GM13977 (cell line): ENCODE measurements around the gene GPR107.

Source experiments
- DNase-seq: peaks from one replicate; pipeline ENCODE4 v3.0.0; 2012; ENCODE audit warnings: low spot score
- in situ Hi-C: fragments of 300-500 bp; cut with MboI; formaldehyde crosslinking; loops from one replicate; pipeline ENCODE4 v1.12.0; 2022; ENCODE audit warnings: low sequenced_read_pairs, low pct_unique_long_range_greater_than_20kb, mixed read lengths, inconsistent platforms; ENCODE audit not compliant: unreplicated experiment
- TF ChIP-seq, protein P1 (sequence below): IDR thresholded peaks from 2 replicates; pipeline ENCODE4 v1.5.1; 2012; ENCODE audit warnings: mild to moderate bottlenecking, control low read depth; ENCODE audit not compliant: insufficient read depth; ENCODE audit errors: extremely low read depth, missing control alignments

The GPR107 gene

DNA sequence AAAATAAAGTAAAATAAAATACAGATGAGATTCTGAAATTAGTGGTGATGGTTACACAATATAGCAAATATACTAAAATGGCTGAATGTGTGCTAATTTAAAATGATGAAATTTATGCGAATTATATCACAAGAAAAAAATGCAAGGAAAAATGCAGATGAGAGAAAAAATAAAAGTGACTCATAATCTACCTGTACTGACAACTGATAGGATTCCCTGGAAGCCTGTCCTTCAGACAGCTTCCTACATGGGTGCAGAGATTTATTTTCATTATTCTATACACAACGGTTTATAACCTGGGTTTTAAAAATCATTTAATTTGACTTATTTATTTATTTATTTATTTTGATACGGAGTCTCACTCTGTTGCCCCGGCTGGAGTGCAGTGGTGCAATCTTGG, 112.7 kb downstream of the GPR107 start:
- in situ Hi-C loops: no loop called here
- TF ChIP-seq, protein P1, sequence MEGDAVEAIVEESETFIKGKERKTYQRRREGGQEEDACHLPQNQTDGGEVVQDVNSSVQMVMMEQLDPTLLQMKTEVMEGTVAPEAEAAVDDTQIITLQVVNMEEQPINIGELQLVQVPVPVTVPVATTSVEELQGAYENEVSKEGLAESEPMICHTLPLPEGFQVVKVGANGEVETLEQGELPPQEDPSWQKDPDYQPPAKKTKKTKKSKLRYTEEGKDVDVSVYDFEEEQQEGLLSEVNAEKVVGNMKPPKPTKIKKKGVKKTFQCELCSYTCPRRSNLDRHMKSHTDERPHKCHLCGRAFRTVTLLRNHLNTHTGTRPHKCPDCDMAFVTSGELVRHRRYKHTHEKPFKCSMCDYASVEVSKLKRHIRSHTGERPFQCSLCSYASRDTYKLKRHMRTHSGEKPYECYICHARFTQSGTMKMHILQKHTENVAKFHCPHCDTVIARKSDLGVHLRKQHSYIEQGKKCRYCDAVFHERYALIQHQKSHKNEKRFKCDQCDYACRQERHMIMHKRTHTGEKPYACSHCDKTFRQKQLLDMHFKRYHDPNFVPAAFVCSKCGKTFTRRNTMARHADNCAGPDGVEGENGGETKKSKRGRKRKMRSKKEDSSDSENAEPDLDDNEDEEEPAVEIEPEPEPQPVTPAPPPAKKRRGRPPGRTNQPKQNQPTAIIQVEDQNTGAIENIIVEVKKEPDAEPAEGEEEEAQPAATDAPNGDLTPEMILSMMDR: no peak
- no peak for DNase-seq

DNA sequence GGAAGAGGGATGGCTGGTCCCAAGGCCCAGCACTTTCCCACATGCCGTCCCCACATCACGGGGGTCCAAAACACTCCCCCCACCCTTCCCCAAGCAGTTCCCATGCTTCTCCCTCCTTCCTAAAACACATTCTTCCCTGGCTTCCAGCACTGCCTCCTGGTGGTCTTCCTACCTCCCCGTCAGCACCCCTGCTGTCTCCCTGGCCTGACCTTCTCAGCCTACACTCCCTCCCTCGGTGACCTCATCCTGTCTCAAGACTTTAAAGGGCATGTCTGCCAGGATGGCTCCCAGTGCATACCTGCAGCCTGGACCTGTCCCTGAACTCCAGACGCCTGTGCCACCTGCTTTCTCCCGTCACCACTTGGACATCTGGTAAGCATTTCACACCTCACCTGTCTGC, 114.2 kb downstream of the GPR107 start:
- TF ChIP-seq, protein P1: no peak
- DNase-seq: no peak
- in situ Hi-C loops: no loop called here

DNA sequence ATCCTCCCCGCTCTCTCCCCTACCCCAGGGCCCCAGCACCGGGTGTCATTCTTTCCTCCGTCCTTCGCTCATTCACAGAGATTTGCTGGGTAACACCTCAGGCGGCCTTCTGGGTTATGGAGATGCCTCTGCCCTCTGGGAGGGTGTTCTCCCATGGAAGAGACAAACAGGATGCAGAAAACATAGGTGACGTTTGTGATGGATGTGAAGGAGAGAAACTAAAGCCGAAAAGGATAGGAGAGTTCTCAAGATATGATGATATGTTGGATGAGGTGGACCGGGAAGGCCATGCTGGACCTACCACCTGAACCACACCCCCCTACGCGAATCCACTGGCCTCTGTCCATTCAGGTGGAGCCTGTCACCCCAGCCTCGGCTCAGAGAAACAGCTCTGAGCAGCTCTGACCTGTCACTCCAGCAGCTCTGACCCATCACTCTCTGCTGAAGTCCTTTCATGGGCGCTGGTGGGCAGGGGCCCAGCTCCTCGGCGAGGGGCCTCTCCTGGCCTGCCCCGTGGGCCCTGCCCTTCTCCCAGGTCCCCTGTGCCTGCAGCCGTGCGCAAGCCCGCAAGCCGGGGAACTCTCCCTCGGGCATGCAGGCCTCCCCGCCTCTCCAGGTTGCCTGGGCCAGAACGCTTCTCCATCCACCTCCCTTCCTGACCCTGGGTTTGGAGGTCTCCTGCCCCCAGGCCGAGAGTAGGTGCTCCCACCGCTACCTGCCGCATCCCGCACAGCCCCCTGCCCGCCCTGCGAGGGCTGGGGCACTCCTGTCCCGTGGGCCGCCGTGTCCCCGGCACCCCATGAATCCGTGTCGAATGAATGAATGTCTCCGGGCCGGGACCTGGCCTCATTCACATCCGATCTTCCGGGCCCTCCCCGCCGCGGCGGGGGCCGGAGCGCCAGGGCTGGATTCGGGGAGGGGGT, 117.8 kb downstream of the GPR107 start:
- TF ChIP-seq, protein P1: no peak
- no peak for DNase-seq
- in situ Hi-C loops: no loop called here

DNA sequence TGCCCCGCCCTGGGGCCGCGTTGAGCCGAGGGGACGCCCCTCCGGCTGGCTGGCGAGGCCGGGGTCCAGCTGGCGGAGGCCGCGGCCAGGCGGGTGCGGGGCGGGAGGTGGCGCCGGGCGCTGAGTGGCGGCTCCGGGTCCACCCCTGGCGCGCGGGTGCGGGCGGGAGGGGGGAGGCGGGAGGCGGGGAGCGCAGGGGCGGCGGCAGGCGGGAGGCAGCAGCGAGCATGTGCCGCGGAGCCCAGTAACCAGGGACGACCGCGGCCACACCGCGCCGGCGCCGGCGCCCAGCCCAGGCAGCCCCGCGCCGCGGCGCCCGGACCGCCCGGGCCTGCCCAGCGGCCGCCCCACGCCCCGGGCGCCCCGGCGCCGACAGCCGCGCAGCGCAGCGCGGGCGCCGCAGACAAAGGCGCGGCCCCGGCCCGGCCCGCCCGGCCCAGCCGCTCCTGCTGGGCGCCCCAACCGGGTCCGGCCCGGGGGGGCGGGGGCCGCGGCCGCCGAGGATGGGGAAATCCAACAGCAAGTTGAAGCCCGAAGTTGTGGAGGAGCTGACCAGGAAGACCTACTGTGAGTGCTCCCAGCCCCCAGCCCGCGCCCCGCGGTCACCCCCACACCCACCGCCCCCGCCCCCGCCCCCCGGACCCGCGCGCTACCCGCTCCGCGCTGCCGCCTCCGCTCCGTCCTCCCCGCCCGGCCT, 118.6 kb downstream of the GPR107 start, which contains the start of gene NCS1:
NCS1 (plus strand) TSS at position 244 of the 697 bp plus-strand sequence; CDS start at position 504, 260 bp downstream.
- DNase-seq: peak; percentile 89
- in situ Hi-C loops: no loop called here
- TF ChIP-seq, protein P1: no peak

DNA sequence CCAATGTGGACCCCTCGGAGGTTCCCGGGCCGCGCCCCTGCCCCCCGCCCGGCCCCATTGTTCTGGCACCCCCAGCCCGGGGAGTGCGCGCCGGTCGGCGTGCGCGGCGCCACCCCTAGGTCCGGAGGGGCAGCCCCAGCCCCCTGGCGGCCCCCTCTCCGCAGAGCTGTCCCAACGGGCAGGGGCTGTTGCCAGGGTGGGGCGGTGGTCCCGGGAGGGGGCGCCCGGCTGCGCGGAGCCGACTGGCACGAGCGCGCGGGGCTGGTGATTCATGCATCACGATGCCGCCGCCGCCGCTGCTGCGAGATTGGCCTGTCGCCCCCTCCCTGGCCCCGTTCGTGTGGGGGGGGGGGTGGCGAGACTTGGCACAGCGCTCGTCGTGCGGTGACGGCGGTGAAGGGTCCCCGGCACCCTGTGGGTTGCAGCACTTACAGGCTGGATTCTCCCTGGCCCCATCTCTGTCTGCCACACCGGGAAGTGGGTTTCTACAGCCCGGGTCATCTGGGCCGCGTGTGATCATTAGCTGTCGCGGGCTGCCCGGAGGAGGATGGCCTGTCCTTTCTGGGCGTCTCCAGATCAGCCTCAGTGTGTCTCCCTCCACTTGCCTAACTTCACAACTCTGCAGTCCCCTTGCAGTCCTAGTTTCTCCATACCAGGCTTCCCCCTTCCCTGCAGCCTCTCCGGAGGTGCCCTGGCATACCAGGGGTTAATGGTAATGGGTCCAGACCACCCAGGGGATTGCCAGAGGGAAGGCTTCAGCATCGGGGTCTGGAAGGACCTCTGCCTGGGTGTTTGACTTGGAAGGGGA, 119.4 kb downstream of the GPR107 start:
- DNase-seq: no peak
- in situ Hi-C loops: no loop called here
- TF ChIP-seq, protein P1: no peak

DNA sequence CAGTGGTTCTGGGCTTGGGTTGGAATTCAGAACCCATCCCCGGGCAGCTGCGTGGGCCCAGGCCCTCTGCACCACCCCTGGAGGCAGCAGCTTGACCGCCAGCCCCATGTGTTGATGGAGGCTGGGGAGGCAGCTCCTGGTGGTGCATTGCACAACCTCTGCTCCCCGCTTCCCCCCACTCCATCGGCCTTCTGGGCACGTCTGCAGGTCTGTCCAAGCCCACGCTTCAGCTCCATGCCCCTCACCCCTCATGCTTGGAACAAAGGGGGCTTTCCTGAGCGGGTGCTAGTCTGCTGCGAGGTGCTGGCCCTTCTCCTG, 119.9 kb downstream of the GPR107 start:
- TF ChIP-seq, protein P1: no peak
- in situ Hi-C loops: no loop called here
- no peak for DNase-seq
